ENCODE measurements around the gene MAML3.

GRCh38 chr4:140046016-140046415 is 108.0 kb downstream of the MAML3 start:
- TF ChIP-seq CTCF (IDR thresholded peaks at IDR 0.05; ENCODE audit: insufficient read depth, low read length) (no peak), POLR2AphosphoS5 (IDR thresholded peaks at IDR 0.05; ENCODE audit: low read depth) (no peak), REST (IDR thresholded peaks at IDR 0.05; ENCODE audit: insufficient replicate concordance, low read depth) (no peak)

Data from HL-60 (cell line).